IPS-15b (cell line): ENCODE measurements around the gene STC2.
A peak's percentile ranks its signal among the peaks of the same experiment; 100 is the strongest.
"Not testable (repeated sequence)": the region's sequence is repeated elsewhere in the genome, so short reads cannot be mapped to it uniquely, and the experiment has no call there.

Source experiments
- H3K27me3 ChIP-seq: one replicate; pipeline ENCODE4 v1.6.1; 2013; ENCODE audit warnings: low read length; ENCODE audit not compliant: control insufficient read depth, insufficient read depth
- H3K36me3 ChIP-seq: one replicate; pipeline ENCODE4 v1.6.1; 2013; ENCODE audit warnings: low read length; ENCODE audit not compliant: control insufficient read depth, insufficient read depth
- H3K4me1 ChIP-seq: one replicate; pipeline ENCODE4 v1.6.1; 2013; ENCODE audit warnings: mild to moderate bottlenecking, low read length; ENCODE audit not compliant: control insufficient read depth, insufficient read depth
- H3K4me3 ChIP-seq: one replicate; pipeline ENCODE4 v1.5.1; 2013; ENCODE audit warnings: low read depth, low read length
- H3K9ac ChIP-seq: one replicate; pipeline ENCODE4 v1.6.1; 2013; ENCODE audit warnings: low read depth, mild to moderate bottlenecking, low read length
- H3K9me3 ChIP-seq: one replicate; pipeline ENCODE4 v1.6.1; 2013; ENCODE audit warnings: mild to moderate bottlenecking, low read length; ENCODE audit not compliant: control insufficient read depth, insufficient read depth

The STC2 gene, protein sequence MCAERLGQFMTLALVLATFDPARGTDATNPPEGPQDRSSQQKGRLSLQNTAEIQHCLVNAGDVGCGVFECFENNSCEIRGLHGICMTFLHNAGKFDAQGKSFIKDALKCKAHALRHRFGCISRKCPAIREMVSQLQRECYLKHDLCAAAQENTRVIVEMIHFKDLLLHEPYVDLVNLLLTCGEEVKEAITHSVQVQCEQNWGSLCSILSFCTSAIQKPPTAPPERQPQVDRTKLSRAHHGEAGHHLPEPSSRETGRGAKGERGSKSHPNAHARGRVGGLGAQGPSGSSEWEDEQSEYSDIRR

DNA sequence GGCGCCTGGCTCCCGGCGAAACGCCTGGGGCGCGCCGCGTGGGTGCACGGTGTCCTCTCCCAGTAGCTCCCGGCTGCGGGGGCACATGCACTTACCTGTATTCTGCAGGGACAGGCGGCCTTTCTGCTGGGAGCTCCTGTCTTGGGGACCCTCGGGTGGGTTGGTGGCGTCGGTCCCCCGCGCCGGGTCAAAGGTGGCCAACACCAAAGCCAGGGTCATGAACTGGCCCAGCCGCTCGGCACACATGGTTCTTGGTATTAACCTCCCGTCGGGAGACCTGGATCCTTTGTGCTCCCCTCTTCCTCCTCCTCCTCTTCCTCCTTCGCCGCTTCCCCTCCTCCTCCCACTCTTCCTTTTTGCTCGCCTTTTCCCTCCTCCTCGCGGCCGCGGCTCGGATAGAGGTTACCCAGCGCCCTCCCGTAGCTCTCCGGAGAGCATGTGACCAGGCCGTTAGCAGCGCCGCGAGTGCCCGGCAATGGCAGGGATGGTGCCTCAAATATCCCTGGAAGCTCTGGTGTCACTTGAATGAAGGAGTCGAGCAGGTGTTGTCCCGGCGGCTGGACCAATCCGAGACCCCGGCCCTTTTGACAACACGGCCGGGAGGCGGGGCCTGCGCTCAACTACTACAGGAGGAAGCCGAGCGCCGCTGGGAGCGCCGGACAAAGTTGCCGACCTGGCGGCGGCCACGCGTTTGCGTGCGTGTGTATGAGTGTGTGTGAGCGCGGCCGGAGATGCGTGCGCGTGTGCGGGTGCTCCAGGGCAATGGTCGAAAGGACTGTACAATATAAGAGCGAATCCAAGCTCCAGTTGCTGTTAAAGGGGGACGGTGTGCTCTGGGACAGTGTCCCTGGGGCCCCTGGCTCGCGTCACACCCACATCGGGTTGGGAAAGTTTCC lies at the start of gene STC2:
Gene STC2 (minus strand): TSS at position 467 of the 896 bp plus-strand sequence. CDS start 221 bp downstream, at position 246.
- Histone ChIP-seq H3K4me3 (peak within 1 kb of the TSS; percentile 81), H3K36me3 (peaks cover 24% of the 10 kb centered on the region), H3K9me3 (no peaks in the 10 kb centered on the region), H3K9ac (peak within 1 kb of the TSS; percentile 83), H3K4me1 (peaks cover 13% of the 10 kb centered on the region), H3K27me3 (peaks cover 23% of the 10 kb centered on the region)

DNA sequence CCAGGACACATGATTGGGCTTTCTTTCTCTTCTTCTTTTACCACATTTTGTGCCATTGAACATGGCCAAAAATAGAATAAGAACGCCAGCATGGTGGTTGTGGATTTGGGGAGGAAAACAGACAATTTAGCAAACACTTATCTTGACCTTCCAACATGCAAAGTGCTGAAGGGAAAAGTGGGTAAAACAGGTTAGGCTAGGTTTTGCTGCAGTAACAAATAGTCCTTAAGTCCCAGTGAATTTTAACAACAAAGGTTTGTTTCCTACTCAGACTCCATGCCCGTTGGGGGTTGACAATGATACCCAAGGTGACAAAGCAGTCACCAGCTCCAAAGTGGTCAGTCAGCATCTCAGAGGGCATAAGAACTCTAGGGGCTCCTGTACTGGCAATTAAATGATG lies 43.2 kb upstream of the STC2 start:
- H3K9me3 ChIP-seq: no peaks in the 10 kb centered on the region

DNA sequence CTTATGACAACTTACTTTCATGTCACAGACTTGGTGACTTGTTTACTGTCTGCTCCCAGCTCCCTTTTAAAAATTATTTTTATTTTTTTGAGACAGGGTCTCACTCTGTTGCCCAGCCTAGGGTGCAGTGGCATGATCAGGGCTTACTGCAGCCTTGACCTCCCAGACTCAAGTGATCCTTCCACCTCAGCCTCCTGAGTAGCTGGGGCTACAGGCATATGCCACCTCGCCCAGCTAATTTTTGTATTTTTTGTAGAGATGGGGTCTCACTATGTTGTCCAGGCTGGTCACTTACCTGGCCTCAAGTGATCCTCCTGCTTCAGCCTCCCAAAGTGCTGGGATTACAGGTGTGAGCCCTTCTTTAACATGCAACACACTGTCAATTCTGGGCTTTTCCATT lies 35.2 kb upstream of the STC2 start:
- H3K27me3 ChIP-seq, H3K9me3 ChIP-seq, H3K9ac ChIP-seq, H3K4me1 ChIP-seq, H3K36me3 ChIP-seq, H3K4me3 ChIP-seq: not testable (repeated sequence)

More for the DNA sequence above, 43.2 kb upstream of the STC2 start:
- Histone ChIP-seq H3K36me3 (no peaks in the 10 kb centered on the region), H3K4me3 (no peak overlapping the region), H3K27me3 (no peaks in the 10 kb centered on the region), H3K9ac (no peak overlapping the region), H3K4me1 (no peaks in the 10 kb centered on the region)

DNA sequence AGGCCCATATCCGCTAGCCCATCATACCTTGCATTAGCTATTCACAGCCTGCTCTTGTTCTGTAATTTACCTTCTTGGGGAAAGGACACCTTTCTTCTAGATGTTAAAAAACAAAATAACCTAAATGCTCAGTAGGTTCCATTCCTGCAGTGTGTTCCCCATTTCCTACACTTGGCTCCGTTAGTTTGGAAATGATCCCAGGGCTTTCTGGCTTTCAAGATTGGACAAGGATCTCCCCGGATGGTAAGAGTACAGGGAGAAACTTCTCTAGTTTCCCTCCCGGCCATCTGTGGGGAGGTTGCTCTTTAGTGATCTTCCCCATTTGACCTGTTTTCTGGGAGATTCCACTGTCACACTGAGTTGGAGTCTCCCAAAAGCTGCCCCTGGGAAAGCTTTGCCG lies 27.3 kb upstream of the STC2 start:
- H3K4me3 ChIP-seq: no peak overlapping the region
- H3K27me3 ChIP-seq: peaks cover 6% of the 10 kb centered on the region
- no peaks in the 10 kb centered on the region for H3K9me3 ChIP-seq
- no peaks in the 10 kb centered on the region for H3K36me3 ChIP-seq
- no peaks in the 10 kb centered on the region for H3K4me1 ChIP-seq
- no peak overlapping the region for H3K9ac ChIP-seq

DNA sequence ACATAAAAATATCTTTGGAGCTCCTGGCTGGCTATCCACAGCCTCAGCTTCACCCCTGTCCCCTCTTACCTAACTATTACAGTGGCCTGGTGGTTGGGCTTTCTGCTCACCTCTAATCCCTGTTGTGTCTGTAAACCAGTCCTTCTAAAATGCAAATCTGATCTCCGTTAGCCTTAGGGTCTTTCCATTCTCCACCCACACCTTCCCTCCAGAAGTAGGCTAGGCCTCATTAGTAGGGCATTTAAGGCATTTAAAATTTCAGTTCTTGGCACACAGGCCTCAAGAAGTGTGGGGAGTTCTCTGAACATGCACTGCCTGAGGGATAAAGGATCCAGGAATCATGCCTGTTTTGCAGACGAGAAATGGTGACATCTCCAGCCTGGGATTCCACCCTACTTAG lies 26.4 kb upstream of the STC2 start:
- no peak overlapping the region for H3K4me3 ChIP-seq
- no peak overlapping the region for H3K9ac ChIP-seq
- no peaks in the 10 kb centered on the region for H3K4me1 ChIP-seq
- no peaks in the 10 kb centered on the region for H3K9me3 ChIP-seq
- H3K27me3 ChIP-seq: peaks cover 6% of the 10 kb centered on the region
- H3K36me3 ChIP-seq: no peaks in the 10 kb centered on the region

DNA sequence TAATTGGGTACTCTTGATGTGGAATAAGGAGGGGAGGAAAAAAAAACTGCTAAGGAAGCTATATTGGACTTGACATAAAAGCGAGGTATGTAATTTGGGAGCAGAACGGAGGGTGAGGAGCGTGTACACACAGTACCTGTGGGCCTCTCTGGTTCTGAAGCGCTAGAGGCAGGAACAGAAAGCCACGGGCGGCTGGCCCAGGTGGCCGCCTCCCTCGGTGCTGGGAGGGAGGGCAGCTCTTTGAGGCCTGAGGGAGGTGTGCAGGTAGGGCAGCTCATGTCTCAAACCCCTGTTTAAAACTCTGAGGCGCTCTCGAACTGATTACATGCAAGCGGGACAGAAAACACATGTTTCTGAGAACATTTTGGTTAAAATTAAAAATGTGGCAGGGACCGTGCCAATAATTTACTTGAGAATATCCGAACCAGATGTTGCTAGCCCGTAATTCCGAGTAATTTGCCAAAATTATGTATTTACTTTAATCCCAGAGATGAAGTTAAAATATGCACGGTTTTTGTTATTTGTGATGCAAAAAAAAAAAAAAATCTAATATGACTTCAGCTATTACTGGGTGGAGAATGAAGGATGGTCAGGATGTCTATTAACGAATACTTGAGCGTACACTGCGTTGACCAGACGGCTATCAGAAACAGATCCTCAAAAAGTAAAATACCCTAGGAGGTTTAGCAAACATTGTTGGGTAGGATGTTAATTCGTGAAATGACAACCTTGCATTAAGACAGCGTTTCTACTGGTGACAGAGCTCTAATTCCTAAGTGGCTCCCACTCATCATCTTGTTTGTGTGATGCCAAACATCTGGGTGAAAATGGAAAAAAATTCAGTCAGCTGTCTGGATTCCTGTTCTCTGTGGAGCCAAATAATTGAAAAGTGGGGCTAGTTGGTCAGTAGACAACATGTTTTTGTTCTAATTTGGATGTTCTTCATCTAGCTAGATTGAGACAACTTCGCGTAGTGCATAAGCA lies 24.4 kb upstream of the STC2 start:
- H3K36me3 ChIP-seq: no peaks in the 10 kb centered on the region
- H3K4me1 ChIP-seq: no peaks in the 10 kb centered on the region
- H3K27me3 ChIP-seq: peaks cover 6% of the 10 kb centered on the region
- no peak overlapping the region for H3K9ac ChIP-seq
- H3K9me3 ChIP-seq: no peaks in the 10 kb centered on the region
- H3K4me3 ChIP-seq: no peak overlapping the region

DNA sequence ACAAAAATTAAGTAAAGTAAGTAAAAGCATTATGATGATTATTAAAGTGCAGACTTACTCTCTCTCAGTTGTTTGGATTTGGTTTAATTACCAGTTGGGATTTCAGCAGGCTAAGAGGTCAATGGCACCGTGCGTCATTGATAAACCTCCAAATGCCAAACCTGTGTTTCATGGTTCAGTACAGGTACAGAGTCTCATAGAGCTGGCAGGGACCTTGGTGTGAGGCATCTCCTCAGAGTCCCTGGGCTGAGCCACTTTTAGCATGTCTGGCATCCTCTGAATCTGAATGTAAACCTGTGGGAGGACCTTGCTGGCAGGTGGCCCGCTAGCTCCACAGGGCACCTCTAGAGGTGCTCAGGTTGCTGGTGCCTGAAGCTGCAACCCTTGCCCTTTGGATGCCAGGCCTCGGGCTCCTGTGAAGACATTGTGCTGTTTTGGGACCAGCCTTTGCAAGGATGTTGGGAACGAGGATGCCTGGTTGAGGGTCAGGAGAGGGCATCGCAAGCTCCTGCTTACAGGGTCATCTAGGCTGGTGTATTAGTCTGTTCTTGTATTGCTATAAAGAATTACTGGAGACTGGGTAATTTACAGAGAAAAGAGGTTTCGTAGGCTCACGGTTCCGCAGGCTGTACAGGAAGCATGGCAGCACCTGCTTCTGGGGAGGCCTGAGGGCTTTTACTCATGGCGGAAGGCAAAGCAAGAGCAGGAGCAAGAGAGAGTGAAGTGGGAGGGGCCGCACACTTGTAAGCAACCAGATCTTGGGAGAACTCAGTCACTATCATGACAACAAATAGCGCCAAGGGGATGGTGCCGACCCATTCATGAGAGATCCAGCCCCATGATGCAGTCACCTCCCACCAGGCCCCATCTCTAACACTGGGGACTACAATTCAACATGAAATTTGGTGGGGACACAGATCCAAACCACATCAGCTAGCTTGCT lies 14.9 kb upstream of the STC2 start:
- Histone ChIP-seq H3K36me3 (no peaks in the 10 kb centered on the region), H3K9me3 (no peaks in the 10 kb centered on the region), H3K4me3 (no peak overlapping the region), H3K27me3 (no peaks in the 10 kb centered on the region), H3K4me1 (peaks cover 11% of the 10 kb centered on the region), H3K9ac (no peak overlapping the region)

DNA sequence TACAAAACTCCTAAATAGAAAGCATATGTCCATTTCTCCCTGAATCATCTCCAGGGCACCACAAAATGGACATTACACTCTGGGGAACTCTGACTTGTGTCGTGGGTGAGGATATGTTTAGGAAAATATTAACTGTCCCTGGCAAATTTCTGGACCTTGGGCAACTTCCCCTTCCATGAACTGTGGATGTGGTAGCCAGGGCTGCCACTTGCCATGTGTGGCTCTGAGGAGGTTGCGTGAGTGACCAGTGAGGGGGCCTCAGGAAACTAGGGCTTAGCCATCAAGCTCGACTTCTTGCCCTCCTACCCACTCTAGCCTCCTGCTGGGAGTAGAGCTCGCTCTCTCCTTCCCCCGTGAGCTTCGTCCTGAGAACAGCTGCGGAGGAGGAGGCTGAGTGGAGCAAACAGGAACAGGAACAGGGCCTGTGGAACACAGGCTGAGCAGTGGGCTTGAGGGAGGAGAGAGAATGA lies 13.8 kb upstream of the STC2 start:
- H3K4me3 ChIP-seq: no peak overlapping the region
- H3K27me3 ChIP-seq: no peaks in the 10 kb centered on the region
- H3K36me3 ChIP-seq: no peaks in the 10 kb centered on the region
- no peaks in the 10 kb centered on the region for H3K9me3 ChIP-seq
- peaks cover 11% of the 10 kb centered on the region for H3K4me1 ChIP-seq
- H3K9ac ChIP-seq: no peak overlapping the region

DNA sequence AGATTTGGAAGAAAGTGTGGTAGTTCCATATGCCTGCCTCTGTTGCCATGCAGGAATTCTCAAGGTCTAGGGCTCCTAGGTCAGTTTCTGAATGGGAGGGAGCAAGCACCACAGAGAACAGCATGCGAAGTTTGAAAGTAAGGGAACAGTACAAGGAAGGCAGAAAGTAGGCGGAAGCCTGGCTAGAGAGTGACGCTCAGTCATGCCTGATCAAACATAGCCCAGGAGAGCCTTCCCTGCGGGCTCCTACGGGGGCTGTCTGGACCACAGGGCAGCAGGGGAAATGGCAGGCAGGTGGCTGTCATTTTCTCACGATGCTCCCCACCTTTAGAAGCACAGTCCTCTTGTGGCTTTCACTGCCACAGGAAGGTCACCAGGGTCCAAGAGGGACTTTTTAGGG lies 12.8 kb upstream of the STC2 start:
- no peak overlapping the region for H3K4me3 ChIP-seq
- H3K9me3 ChIP-seq: no peaks in the 10 kb centered on the region
- no peaks in the 10 kb centered on the region for H3K27me3 ChIP-seq
- no peaks in the 10 kb centered on the region for H3K36me3 ChIP-seq
- no peak overlapping the region for H3K9ac ChIP-seq
- H3K4me1 ChIP-seq: peaks cover 11% of the 10 kb centered on the region

DNA sequence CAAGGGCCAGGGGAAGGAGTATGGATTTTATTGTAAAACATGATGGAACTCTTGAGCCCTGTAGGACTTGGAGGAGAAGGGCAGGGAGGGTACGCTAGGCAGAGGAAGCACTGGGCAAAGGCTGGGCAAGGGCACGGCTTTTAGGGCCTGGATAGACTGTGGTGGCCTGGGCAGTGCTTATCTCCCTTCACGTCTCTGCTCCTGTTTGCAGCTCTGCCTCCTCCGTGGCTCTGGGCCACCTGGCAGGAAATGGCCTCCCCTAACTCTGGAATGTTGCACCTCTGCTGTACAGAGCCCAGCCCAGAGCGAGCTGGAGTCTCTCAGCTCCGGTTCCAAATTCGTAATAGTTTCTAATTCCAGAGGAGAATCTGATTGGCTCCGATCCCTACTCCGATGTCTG lies 12.2 kb upstream of the STC2 start:
- H3K9ac ChIP-seq: no peak overlapping the region
- no peaks in the 10 kb centered on the region for H3K9me3 ChIP-seq
- H3K4me1 ChIP-seq: peaks cover 11% of the 10 kb centered on the region
- H3K36me3 ChIP-seq: no peaks in the 10 kb centered on the region
- no peak overlapping the region for H3K4me3 ChIP-seq
- no peaks in the 10 kb centered on the region for H3K27me3 ChIP-seq
